ENCODE results near the gene CCDC12.

The CCDC12 gene

DNA sequence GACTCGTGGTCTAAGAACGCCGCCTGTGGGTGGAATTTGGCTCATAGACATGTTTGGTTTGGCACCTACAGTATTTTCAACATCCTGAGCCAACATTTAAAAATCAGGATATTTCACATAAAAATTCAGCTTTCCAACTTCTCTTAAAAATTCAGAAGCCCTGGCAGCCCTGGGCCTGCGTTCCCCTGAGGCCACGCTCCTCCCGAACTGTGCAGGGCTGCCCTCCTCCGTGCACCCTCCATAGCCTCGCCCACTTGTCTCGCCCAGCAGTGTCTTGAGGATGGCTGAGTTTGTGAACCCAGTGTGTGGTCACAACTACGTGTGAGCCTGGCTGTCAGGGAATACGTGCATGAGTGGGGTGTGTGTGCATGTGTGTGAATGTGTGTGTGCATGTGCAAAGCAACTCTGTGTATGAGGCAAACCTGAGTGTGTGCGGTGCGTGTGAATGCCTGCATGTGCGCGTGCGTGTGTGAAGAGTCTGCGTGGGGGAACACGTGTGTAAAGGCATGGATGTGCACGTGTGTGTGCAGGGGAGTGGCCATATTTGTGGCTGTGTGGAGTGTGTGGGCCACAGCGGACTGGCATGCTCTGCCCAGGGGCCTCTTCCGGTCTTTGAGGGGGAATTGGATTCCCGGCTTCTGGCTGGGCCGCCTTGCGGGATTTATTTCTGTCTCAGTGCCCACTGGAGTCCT, 68.1 kb downstream of the CCDC12 start:
- no peak for DNase-seq (ENCODE audit: low read depth in 1 of 2, low spot score in 1 of 2)

DNA sequence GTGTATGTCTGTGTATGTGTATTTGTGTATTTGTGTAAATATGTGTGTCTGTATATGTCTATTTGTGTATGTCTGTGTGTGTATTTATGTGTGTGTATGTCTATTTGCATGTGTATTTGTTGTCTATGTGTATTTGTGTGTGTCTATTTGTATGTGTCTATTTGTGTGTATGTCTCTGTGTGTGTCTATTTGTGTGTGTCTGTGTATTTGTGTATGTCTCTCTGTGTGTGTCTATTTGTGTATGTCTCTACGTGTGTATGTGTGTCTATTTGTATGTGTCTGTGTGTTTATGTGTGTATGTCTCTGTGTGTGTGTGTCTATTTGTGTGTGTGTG, 68.6 kb downstream of the CCDC12 start:
- DNase-seq (ENCODE audit: low read depth in 1 of 2, low spot score in 1 of 2), result no peak

DNA sequence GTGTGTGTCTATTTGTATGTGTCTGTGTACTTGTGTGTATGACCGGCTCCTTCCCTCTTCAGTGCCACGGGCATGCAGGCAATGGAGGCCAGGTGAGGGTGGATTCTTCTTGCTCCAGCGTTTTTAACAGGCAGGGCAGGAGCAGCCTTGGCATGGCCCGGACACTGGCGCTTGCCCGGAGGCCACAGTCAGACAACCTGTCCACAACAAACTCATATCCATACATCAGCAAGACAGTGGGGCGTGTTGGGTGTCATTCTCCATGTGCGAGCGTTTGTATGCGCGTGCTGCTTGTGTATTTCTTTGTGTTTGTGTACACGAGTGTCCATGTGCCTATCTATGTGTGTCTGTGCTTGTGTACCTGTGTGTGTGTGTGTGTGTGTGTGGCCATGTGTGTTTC, 69.3 kb downstream of the CCDC12 start:
- no peak for DNase-seq (ENCODE audit: low read depth in 1 of 2, low spot score in 1 of 2)

DNA sequence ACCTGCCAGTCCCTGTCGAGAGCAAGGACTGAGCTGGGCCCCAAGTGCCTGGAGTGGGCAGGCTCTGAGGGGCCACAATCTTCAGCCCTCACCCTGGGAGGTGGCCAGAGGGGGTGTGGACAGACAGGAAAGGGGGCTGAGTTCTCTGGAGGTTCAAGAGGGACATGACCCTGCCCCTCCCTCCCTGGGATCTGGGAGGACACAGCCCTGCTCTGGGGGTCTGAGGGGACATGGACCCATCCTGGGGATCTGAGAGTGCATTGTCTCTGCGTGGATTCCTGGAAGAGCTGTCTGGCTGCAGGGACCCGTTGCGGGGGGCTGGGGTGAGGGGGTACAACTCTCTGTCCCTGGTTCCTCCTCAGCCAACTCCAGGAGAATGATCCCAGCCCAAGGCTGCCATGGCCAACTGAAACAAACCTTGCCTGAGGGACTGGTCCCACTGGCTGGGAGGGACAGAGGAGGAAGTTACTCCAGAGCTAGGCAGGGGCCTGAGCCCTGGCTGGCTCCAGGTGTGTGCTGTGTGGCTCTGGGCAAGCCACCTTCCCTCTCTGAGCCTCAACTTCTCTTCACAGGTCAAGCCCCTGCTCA, 70.0 kb downstream of the CCDC12 start:
- DNase-seq (ENCODE audit: low read depth in 1 of 2, low spot score in 1 of 2), result no peak

DNA sequence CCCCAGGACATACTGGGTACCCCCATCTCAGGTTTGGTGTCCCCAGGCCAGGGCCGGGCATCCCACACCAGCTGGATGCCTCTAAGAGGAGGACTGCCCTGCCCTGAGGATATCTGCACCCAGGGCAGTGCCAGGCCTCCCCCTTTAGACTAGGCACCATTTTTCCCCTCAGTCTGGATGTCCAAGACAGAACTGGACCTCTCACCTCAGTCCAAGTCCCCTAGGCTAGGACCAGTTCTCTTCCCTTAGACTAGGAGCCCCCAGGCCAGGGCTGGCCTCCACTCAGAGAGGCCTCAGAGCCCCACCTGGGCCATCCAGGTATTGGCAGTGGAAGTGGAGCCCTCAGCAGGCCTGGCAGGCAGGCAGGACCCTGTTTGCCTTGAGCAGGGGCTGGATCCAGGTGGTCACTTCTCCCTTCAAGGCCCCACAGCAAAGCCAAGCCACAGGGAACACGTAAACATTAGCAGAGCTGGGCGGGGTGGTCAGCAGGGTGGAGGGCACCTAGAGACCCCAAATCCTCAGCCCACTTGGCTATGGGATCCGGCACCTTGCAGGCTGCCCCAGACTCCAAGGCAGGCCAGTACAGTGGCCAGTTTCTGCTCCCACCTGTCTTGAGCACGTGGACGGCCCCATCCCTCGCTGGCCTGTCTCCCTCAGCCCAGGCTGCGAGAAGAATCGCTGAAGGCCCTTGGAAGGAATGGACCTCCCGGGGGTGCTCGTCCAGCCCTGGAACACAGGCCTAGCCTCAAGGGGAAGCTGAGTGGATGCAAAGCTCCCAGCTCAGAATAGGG, 70.7 kb downstream of the CCDC12 start:
- DNase-seq (ENCODE audit: low read depth in 1 of 2, low spot score in 1 of 2), result no peak

DNA sequence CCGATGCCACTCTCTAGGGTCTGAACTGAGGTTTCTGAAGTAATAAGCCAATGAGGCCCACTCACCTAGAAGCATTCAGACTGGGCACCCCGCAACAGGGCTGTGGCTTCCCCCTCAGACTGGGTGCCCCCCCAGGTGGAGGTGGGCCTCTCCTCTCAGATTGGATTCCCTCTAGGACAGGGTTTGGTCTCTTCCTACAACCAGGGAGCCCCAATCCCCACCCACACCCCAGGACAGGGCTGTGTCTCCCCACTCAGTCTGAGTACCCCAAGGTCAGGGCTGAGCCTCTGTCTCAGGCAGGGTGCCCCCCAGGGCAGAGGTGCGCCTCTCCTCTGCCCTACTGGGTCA, 71.4 kb downstream of the CCDC12 start:
- DNase-seq (ENCODE audit: low read depth in 1 of 2, low spot score in 1 of 2), result no peak

DNA sequence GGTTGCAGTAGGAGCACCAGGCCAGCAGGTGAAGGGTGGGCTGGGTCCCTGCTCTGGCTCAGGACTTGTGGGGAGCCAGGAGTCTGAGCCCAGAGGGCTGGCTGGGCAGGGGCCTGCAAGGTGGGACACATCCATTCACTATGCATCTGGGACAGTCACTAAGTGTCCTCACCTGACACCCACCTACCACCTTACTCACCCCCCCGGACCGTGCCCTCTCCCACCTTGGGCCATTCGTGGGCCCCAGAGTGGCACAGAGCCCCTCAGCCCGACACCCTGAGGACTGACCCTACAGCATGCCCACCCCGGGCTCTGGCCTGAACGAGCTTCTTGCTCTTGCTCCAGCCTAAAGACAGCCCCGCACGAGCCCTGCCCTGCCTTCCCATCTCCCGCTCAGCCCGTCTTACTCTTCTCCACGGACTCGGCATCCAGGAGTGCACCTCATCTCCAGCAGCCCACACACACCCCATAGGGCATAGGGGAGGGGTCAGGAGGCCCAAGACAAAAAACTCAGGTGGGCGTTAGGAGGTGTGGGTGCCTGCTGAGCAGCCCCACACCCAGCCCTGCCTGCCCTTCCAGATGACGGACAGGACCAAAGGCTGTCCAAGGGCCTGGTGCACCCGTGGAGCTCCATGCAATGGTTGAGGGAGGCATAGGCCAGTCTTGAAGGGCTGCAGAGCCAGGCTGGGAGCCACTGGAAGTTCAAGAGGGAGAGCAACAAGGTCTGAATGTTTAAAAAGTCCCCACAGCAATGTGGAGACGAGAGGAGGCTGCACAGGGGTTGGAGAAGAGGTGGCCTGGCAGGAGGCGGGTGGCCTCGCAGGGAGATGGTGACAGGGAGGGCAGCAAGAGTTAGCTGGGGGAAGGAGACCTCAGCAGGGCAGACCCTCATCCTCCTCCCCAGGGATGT, 72.0 kb downstream of the CCDC12 start:
- DNase-seq (ENCODE audit: low read depth in 1 of 2, low spot score in 1 of 2), result no peak

DNA sequence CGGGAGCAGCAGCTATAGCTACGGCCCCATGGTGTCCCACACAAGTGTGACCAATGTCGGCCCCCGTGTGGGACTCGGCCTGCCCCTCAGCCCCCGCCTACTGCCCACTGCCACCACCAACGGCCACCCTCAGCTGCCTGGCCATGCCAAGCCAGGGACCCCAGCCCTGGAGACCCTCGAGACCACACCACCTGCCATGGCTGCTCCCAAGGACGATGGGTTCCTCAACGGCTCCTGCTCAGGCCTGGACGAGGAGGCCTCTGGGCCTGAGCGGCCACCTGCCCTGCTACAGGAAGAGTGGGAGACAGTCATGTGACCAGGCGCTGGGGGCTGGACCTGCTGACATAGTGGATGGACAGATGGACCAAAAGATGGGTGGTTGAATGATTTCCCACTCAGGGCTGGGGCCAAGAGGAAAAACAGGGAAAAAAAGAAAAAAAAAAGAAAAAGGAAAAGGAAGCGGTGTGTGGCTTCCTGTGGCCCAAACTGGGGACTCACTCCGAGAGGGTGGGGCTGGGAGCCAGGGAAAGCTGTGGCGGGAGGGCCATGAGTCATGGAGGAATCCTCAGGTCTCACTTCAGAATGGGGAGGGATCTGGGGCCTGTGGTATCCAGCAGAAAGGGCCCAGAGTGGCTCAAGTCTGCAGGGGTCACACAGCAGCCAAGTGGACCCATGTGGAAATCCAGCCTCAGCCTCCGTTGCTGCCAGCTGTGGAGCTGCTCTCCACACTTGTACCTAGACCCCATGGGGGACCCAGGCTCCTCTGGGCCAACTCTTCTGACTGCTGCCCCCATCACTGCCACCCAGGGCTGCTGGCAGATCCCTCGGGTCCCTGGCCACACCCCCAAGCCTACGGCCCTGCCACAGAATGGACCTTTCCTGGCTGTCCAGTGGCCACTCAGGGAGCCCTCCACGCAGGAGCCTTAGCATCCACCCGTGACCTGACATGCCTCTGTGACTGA, 72.9 kb downstream of the CCDC12 start:
- no peak for DNase-seq (ENCODE audit: low read depth in 1 of 2, low spot score in 1 of 2)

DNA sequence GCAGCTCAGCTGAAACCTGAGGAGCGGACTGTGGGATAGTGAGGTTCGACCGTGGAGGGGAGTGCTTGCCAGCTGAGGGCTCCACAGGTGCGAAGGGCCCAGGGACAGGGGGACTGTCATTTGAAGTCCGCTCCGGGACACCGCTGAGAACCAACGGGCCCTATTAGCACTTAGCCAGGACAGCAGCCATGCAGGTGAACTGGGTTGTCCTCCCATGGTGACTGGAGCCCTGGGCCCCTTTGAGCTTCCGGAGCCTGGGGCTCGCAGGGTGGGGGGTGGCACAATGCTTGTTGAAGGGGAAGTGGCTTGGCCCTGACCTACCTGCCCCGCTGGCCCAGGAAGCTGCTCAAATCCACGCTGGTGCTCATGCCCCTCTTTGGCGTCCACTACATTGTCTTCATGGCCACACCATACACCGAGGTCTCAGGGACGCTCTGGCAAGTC, 74.3 kb downstream of the CCDC12 start:
- no peak for DNase-seq (ENCODE audit: low read depth in 1 of 2, low spot score in 1 of 2)

DNA sequence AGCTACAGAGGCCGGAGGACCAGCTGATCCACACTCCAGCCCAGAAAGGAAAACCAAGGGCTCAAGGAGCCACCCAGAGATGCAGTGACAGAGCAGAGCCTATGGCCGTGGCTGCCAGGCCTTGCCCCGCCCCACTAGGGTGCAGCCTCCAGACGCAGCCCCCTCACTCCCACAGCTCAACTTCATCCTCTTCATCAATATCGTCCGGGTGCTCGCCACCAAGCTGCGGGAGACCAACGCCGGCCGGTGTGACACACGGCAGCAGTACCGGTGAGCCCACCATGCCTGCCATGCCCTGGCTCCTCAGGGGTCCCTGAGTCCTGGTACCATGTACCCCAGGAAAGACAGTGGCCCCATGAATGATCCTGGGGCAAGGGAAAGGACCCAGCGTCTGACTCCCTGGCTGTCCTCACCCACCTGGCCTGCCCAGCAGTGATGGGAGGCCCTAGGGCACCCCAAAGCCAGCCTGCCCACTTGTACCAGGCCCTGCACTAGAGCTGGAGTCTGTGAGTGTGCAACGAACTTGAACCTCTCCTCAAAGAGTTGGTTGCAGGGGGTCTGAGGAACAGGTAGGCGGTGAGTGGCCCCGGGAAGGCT, 74.9 kb downstream of the CCDC12 start:
- no peak for DNase-seq (ENCODE audit: low read depth in 1 of 2, low spot score in 1 of 2)

DNA sequence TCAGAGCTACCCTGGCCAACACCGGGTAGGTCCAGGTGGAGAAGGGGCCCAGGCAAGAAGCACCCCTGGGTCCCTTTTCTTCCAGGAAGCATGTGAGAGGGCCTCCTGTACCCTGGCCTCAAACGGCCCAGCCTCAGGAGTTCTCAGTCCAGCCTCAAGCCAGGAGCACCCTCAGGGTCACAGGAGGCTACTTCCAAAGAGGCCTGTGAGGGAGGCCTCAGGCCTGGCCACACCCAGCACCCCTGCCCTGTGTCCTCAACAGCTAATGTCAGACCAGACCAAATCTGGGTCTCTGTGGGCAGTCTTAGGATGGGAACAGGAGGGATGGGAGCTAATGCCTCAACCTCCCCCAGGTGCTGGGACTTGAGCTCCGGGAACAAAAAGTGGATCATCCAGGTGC, 75.5 kb downstream of the CCDC12 start:
- no peak for DNase-seq (ENCODE audit: low read depth in 1 of 2, low spot score in 1 of 2)

DNA sequence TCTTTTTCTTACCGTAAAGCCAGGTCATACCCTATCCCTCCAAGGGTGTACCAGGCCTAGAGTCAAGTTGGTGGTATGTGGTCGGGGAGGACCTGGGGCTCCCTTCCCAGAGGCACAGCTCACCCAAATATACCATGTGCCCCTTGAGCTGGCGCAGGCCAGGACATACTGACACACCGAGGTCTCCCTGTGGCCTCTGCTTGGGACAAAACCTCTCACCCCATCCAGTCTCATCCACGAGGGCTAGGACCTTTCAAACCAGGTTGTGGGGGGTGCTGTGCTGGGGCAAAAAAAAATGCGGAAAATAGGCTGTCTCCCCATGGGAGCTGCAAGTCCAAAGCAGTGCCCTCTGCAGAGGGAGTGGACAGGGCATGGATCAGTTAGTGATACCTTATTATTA, 76.2 kb downstream of the CCDC12 start:
- no peak for DNase-seq (ENCODE audit: low read depth in 1 of 2, low spot score in 1 of 2)

DNA sequence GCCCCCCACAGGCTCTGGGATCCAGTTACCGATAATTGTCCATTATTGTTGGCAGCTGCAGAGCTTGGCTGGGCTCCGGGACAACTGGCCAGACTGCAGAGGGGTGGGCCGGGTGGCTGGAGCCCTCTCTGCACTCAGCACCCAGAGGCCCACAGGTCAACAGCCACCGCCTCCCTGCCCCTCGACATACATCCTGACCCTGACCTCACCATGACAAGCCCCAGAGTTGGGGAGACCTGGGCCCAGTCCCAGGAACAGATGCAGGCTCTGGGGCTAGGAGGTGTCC, 76.6 kb downstream of the CCDC12 start:
- DNase-seq (ENCODE audit: low read depth in 1 of 2, low spot score in 1 of 2), result no peak

DNA sequence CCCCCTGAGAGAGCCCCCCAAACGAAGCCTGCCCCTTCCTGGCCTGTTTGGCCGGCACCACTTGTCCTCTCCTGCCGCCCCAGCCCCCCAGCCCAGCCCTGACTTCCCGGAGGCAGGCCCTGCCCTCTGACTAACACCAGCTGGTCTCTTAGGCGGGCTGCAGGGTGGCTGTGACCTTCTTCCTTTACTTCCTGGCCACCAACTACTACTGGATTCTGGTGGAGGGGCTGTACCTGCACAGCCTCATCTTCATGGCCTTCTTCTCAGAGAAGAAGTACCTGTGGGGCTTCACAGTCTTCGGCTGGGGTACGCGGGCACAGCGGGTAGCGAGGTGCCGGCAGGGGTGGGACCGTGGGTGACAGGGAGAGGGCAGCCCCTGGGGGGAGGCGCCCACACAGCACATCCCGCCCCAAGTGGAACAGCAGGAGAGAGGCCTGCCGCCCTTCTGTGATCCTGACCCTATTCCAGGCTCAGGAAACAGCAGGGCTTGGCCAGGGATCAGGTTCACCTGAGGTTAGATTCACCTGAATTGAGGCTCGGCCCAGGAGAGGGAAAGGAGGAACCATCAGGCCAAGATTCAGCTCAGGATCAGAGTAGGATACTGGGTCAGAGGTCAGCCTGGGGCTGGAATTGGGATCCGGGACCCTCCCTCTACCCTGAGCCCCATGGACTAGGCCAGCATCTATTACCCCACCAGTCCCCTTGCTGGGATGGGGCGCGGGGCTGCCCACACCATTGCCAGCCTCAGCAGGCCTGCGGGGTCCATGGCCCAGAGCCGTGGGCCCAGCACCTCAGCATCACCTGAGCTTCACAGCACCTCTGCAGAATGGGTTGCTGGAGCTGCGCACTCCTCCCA, 77.2 kb downstream of the CCDC12 start:
- DNase-seq (ENCODE audit: low read depth in 1 of 2, low spot score in 1 of 2), result no peak

DNA sequence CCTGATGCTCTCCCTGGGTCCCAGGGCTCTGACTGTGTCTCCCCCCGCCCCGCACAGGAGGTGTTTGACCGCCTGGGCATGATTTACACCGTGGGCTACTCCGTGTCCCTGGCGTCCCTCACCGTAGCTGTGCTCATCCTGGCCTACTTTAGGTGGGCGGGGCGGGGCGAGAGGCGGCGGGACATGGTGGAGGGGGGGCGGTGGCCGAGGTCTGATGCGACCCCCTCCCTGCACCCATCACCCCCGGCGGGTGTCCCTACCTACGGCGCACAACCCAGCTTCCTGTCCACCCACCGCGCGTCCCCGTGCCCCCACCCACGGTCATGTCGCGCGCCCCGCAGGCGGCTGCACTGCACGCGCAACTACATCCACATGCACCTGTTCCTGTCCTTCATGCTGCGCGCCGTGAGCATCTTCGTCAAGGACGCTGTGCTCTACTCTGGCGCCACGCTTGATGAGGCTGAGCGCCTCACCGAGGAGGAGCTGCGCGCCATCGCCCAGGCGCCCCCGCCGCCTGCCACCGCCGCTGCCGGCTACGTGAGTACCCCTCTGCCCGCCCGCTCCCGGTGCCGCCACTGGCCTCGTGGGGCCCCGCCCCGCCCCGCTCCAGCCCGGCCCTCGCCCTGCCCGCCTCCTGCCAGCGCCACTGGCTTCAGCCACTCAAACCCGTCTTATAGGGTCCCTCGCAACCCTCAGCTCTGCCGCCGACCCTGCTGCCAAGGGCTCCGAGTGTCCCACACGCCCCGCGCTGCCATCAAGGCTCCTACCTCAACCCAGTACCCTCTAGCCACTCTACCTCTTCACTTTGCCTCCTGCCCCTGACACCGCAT, 78.0 kb downstream of the CCDC12 start:
- DNase-seq (ENCODE audit: low read depth in 1 of 2, low spot score in 1 of 2), result no peak

DNA sequence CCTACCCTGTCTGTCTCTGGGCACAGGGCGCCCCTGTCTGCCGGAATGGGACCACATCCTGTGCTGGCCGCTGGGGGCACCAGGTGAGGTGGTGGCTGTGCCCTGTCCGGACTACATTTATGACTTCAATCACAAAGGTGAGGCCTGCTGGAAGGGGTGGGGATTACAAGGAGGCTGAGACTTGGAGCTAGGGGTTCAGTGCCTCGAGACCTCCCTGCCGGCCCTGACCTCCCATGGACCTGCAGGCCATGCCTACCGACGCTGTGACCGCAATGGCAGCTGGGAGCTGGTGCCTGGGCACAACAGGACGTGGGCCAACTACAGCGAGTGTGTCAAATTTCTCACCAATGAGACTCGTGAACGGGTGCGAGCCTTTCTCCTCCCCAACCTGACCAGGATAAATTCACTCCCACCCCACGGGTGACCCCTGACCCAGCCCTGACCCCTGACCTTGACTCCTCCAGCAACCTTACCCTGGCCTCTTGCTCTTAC, 78.7 kb downstream of the CCDC12 start:
- no peak for DNase-seq (ENCODE audit: low read depth in 1 of 2, low spot score in 1 of 2)

DNA sequence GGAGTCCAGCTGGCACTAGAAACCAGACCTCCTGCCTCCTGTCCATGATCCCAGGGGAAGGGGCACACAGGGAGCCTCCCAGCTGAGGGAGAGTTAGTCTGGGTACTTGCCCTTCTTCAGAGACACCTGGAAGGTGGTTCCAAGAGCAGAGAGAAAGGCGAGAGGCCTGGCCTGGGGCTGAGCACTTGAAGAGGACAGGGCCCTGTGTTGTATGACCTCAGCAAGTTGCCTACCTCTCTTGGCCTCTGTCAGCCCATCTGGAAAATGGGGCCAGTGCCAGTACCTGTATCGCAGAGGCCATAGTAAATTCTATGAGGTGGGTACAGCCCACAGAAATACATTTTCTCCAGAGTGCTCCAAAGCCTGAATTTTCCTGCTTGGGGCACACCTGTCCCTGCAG, 79.5 kb downstream of the CCDC12 start:
- DNase-seq (ENCODE audit: low read depth in 1 of 2, low spot score in 1 of 2), result no peak

DNA sequence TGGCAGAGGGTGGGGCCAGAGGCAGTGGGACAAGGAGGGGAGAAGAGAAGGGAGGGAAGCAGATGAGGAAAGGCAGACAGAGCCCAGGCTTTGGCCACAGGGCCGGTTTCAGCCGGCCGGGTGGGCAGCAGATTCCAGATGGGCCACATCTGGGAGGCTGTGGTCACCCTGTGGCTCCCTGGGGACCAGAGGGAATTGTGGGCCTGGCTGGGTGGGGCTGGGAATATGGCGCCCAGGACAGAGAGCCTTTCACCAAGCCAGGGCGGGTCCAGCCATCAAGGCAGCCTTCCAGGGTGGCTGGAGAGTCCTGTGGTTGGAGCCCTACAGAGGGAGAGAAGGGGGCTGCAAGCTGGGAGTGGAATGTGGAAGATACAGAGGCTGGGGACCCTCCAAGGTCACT, 80.2 kb downstream of the CCDC12 start:
- no peak for DNase-seq (ENCODE audit: low read depth in 1 of 2, low spot score in 1 of 2)
